Mesenteric fat pad (tissue), 1 donor: ENCODE results near the gene PRKAG2. TPM values are rescaled to one million over a fixed set of nuclear protein-coding genes. Genes with fewer than 3 reads are reported as not detected.
"Not testable (repeated sequence)": the region's sequence is repeated elsewhere in the genome, so short reads cannot be mapped to it uniquely, and the experiment has no call there.

Experiments
- DNase-seq: peaks from one replicate; pipeline ENCODE4 v3.0.0-alpha.2; 2020; ENCODE audit warnings: low spot score
- total RNA-seq: library from RNA; stranded (reverse); fragmentation: NEBNext Ultra II Directional; extraction: Animal tissue kit (Norgen Biotek cat#: 25700); gene quantifications from one replicate; pipeline ENCODE4 v1.2.1, GENCODE V29; 2021
- donor health status: DM: yes; HTN: yes; CAD: no.

PRKAG2 gene
- total RNA-seq, 1 donor from 2014 or later, result 61.2 TPM

GRCh38 chr7:151601521-151602305 is 275.2 kb downstream of the PRKAG2 start:
- DNase-seq, result no peak

DNA sequence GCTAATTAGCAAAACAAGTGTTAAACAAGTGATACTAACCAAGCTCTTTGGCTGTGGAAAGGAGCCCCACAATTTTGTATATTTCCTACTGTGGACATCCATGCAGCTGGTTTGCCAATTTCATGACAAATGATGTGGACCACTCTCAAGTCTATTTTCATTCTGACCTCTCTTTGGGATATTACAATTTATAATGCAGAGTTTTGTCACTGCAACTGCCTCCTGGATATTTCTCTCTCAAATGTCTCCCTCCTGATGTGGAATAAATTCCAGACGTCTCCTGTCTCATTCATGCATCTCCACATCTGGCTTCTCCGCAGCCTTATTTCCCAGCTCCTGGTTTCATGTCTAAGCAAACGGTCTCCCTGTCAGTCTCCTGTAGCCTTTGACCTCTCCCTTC is 276.6 kb downstream of the PRKAG2 start:
- no peak for DNase-seq

- DNase-seq, result no peak
These were observed 277.3 kb downstream of the PRKAG2 start for GRCh38 chr7:151599401-151600227.

DNA sequence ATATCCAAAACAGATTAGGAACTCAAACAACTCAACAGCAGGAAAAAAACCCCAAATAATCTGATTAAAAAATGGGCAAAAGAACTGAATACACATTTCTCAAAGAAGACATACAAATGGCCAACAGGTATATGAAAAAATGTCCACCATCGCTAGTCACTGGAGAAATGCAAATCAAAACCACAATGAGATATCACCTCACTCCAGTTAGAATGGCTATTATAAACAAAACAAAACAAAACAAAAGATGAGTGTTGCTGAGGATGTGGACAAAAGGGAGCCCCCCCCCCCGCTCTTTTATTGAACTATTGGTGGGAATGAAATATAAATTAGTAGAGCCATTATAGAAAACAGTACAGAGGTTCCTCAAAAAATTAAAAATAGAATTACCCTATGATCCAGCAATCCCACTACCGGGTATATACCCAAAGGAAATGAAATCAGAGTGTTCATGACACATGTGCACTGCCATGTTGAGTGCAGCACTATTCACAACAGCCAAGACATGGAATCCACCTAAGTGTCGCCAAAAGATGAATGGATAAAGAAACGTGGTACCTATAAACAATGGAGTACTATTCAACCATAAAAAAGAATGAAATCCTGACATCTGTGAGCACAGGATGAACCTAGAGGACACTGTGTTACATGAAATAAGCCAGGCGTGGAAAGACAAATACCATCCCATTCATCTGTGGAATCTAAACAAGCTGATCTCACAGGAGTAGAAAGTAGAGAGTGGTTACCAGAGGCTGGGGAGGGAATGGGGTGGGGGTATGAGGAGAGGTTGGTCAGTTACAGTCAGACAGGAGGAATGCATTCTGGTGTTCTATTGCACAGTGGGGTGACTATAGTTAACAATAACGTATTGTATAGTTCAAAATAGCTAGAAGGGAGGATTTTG is 279.1 kb downstream of the PRKAG2 start:
- no peak for DNase-seq

GRCh38 chr7:151595702-151596350 is 281.1 kb downstream of the PRKAG2 start:
- DNase-seq, result no peak

GRCh38 chr7:151592868-151593486 is 283.9 kb downstream of the PRKAG2 start:
- DNase-seq, result no peak

GRCh38 chr7:151592330-151592729 is 284.6 kb downstream of the PRKAG2 start:
- DNase-seq, result no peak

GRCh38 chr7:151591866-151592265 is 285.0 kb downstream of the PRKAG2 start:
- DNase-seq, result no peak

DNA sequence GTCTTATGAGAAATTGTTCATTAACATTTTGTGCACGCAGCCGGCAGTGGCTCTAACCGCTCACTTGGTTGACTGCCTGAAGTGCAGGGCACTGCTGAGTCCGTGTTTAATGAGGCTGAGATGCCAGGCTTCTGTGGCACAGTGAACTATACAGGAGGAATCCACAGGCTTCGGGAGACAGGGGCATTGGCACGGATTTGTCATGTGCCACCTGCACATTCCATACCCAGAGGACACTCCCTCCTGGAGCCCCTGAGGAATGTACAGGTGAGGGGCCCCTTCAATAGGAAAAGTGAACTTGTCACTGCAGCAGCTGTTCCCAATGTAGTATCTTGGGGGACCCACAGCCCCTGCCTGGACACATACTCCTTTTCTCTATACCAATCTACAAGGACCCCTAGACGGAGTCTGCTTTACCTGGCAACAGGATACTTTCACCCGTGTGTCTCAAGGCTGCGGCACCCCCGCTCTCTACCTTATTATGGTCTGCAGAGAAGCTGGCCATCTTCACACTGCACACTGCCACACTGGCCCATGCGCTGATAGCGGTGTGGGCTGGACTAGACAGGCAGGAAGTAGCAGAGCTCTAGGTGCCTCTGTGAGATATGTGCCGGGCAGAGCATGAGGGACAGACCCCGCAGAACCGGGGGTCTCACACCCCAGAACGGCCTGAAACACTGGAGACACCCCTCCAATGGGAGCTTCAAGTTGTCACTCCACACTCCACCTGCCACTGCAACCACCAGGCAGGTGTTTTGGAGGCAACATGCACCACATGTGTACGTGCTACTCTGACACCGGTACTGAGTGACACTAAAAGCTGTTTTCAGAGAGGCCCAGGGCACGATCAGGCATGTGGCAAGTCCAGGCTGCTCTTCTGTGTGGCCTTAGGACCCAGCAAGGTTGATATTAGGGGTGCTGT is 285.8 kb downstream of the PRKAG2 start:
- no peak for DNase-seq

GRCh38 chr7:151590071-151590849 is 286.7 kb downstream of the PRKAG2 start:
- DNase-seq, result no peak

- no peak for DNase-seq
These were observed 287.9 kb downstream of the PRKAG2 start for GRCh38 chr7:151588982-151589381.

GRCh38 chr7:151586531-151587260 is 290.2 kb downstream of the PRKAG2 start:
- no peak for DNase-seq

DNA sequence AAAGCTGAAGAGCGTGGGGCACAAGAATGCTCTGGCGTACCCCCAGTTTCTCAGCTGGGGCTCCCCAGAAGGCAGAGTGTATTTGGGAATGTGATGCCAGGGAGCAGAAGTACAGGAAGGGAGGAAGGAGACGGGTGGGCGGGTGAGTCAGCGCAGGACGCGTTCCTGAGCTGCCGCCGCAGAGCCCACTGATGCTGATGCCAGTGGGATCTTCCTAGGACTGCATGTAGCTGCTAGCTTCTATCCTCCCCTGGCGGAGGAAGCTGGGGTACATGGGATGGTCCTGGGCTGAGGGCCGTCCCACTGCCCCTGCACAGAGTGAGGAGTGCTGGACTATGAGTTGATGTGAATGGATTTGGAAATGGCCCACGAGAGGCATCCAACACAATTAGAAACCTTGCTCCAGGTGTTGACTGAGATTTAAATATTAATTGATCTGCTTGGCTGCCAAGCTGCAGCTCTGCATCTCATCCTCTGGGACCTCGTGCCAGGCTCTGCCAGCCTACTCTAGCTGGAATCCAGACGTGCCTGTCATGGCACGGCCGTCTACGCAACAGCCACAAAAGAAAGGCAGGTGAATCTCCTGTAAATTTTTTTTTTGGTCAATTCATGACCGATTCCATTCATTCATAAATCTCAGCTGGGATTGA is 291.0 kb downstream of the PRKAG2 start:
- DNase-seq, result no peak

DNA sequence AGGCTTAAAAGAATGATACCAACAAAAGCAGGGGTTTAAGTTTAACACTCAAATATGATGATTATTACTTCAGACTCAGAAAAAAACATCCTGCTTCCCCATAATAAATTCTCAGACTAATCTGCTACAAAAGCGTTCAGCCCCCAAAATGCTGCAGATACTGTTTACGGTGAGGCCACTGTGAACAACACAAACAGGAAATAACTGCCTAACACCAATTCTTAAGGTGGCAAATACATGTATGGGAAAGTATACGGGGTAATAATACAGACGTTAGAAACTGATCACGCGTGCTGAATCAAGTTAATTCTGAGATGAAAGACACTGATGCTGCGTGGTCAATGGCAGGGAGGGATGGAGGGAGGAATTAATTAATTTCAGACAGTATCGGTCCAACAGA is 295.2 kb downstream of the PRKAG2 start:
- no peak for DNase-seq

GRCh38 chr7:151579644-151580043 is 297.3 kb downstream of the PRKAG2 start:
- DNase-seq, result no peak

DNA sequence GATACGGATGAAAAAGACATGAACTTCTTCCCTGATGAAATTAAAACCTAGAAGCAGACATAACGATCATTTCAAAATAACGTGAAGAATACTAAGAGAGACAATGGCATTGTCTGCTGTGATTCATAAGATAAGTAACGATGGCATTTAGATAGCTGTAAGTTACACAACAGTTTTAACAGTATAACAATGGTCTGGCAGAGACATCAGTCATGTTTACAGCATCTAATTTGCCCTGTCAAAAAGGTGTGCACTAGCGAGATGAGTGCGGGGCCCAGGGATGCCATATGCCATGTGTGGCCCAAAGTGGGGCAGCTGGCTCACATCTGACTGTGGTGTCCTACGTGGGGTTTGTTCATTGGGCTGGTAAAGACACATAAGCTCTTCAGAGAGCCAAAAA is 301.5 kb downstream of the PRKAG2 start:
- no peak for DNase-seq

DNA sequence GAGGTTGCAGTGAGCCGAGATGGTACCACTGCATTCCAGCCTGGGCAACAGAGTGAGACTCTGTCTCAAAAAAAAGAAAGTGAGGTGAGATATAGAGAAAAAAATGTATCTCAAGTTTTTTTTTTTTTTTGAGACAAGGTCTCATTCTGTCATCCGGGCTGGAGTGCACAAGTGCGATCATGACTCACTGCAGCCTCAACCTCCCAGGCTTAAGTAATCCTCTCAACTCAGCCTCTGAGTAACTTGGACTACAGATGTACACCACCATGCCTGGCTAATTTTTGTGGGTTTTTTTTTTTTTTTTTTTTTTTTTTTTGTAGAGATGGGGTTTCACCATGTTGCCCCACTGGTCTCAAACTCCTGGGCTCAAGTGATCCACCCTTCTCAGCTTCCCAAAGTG is 303.9 kb downstream of the PRKAG2 start:
- DNase-seq, result not testable (repeated sequence)
